ENCODE measurements around the gene EIPR1.

DNA sequence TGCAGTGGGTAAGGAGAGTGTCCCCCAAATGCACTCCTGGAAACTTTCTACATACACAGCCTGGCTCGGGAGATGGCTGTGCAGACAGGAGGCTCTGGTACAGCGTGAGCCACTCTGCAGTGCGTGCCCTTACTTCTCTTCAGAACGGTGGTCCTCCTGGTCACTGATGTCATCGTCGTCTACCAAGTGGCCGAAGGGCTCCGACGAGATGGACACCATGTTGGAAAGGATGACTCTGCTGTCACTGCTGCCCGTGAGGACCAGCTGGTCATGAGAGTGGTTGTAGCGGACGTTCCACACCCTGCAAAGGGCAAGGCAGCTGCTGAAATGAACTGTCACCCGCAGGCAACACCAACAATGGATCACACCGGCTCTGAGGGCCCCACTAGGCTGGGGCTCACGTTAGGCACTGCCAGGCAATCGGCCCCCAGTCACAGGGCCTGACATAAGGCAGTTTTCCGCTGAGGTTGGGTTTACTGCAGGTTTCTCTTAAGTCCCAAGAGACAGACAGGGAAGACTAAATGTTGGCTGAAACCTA is 185.3 kb downstream of the EIPR1 start:
- TF ChIP-seq, protein P1, sequence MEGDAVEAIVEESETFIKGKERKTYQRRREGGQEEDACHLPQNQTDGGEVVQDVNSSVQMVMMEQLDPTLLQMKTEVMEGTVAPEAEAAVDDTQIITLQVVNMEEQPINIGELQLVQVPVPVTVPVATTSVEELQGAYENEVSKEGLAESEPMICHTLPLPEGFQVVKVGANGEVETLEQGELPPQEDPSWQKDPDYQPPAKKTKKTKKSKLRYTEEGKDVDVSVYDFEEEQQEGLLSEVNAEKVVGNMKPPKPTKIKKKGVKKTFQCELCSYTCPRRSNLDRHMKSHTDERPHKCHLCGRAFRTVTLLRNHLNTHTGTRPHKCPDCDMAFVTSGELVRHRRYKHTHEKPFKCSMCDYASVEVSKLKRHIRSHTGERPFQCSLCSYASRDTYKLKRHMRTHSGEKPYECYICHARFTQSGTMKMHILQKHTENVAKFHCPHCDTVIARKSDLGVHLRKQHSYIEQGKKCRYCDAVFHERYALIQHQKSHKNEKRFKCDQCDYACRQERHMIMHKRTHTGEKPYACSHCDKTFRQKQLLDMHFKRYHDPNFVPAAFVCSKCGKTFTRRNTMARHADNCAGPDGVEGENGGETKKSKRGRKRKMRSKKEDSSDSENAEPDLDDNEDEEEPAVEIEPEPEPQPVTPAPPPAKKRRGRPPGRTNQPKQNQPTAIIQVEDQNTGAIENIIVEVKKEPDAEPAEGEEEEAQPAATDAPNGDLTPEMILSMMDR (conservative IDR thresholded peaks at IDR 0.05; ENCODE audit: low read depth in 2 of 2), result no peak
- TF ChIP-seq EZH2 (IDR thresholded peaks at IDR 0.05; ENCODE audit: low read depth, unreplicated experiment) (no peak), EZH2phosphoT487 (IDR thresholded peaks at IDR 0.05; ENCODE audit: unreplicated experiment) (no peak)
- TF ChIP-seq, protein P2, sequence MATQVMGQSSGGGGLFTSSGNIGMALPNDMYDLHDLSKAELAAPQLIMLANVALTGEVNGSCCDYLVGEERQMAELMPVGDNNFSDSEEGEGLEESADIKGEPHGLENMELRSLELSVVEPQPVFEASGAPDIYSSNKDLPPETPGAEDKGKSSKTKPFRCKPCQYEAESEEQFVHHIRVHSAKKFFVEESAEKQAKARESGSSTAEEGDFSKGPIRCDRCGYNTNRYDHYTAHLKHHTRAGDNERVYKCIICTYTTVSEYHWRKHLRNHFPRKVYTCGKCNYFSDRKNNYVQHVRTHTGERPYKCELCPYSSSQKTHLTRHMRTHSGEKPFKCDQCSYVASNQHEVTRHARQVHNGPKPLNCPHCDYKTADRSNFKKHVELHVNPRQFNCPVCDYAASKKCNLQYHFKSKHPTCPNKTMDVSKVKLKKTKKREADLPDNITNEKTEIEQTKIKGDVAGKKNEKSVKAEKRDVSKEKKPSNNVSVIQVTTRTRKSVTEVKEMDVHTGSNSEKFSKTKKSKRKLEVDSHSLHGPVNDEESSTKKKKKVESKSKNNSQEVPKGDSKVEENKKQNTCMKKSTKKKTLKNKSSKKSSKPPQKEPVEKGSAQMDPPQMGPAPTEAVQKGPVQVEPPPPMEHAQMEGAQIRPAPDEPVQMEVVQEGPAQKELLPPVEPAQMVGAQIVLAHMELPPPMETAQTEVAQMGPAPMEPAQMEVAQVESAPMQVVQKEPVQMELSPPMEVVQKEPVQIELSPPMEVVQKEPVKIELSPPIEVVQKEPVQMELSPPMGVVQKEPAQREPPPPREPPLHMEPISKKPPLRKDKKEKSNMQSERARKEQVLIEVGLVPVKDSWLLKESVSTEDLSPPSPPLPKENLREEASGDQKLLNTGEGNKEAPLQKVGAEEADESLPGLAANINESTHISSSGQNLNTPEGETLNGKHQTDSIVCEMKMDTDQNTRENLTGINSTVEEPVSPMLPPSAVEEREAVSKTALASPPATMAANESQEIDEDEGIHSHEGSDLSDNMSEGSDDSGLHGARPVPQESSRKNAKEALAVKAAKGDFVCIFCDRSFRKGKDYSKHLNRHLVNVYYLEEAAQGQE (IDR thresholded peaks at IDR 0.05; ENCODE audit: unreplicated experiment), result no peak
